Left lung (tissue), 10 donors: ENCODE data around the gene HHAT. TPM values are rescaled to one million over a fixed set of nuclear protein-coding genes. Genes with fewer than 3 reads are reported as not detected.

ENCODE experiments used
- ATAC-seq: fragments of 200-7000 bp; cut with Tn5 transposase; one replicate; pipeline ENCODE4 v1.9.1; 2020; ENCODE audit warnings: moderate library complexity
- DNase-seq, 4 donors: peaks; one replicate each; pipeline ENCODE4 v3.0.0-alpha.2; 2013 to 2020
- H3K27ac ChIP-seq, 2 donors: fragments of 200-600 bp; sonication (generic) in 1 of 2; one replicate each; pipeline versions ENCODE4 v1.5.0 to v1.8.0; 2020 to 2021
- H3K27me3 ChIP-seq, 2 donors: fragments of 200-600 bp; sonication (generic) in 1 of 2; one replicate each; pipeline versions ENCODE4 v1.5.0 to v1.8.0; 2020 to 2021
- H3K36me3 ChIP-seq, 2 donors: fragments of 200-600 bp; sonication (generic) in 1 of 2; one replicate each; pipeline versions ENCODE4 v1.5.0 to v1.8.0; 2020 to 2021
- H3K4me1 ChIP-seq, 2 donors: fragments of 200-600 bp; one replicate each; pipeline ENCODE4 v1.8.0; 2021
- H3K4me3 ChIP-seq, 2 donors: fragments of 200-600 bp; sonication (generic) in 1 of 2; one replicate each; pipeline versions ENCODE4 v1.5.0 to v1.8.0; 2020 to 2021; ENCODE audit warnings: mild to moderate bottlenecking in 1 of 2
- H3K9me3 ChIP-seq, 2 donors: fragments of 200-600 bp; sonication (generic) in 1 of 2; one replicate each; pipeline versions ENCODE4 v1.5.0 to v1.8.0; 2020 to 2021
- CTCF ChIP-seq, 2 donors: fragments of 200-600 bp; sonication (generic) in 1 of 2; IDR thresholded peaks; one replicate each; pipeline versions ENCODE4 v1.5.0 to v1.8.0; 2021; ENCODE audit warnings: antibody characterized with exemption in 2 of 2
- intact Hi-C, 2 donors: fragments of 100-400 bp; cut with DNase I; formaldehyde crosslinking; loops; one replicate each; pipeline versions ENCODE4 v1.11.2 to v1.14.2; 2022
- polyA plus RNA-seq, 6 donors: library from polyadenylated mRNA; unstranded; fragments of 120-200 nt; gene quantifications; one replicate each; pipeline ENCODE4 v1.2.1, GENCODE V29; 2013; ENCODE audit not compliant: insufficient read length in 6 of 6
- total RNA-seq, 2 donors: library from RNA; stranded (reverse); fragmentation: NEBNext Ultra II Directional; extraction: Animal tissue kit (Norgen Biotek cat#: 25700); gene quantifications; one replicate each; pipeline ENCODE4 v1.2.1, GENCODE V29; 2021
- donor health status: DM: no; HTN: yes; CAD: no.
- donor health status: DM: no; HTN: no; CAD: no.

The HHAT gene
- total and polyA plus RNA-seq, 8 donors = 3.4 to 12.3 (median 10.8) TPM

DNA sequence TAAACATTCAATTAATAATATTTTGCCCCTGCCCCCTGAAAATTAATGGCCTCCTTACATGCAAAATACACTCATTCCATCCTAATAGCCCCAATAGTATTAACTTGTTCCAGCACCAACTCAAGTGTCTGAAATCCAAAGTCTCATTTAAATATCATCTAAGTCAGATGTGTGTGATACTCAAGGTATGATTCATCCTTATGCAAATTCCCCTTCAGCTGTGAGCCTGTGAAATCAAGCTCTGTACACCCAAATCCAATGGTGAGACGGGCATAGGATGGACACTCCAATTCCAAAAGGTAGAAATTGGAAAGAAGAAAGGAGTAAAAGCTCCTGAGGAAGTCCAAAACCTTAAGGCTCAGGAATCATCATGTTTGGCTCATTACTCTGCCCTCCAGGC lies 83.5 kb downstream of the HHAT start:
- no peak overlapping the region for H3K27ac ChIP-seq
- intact Hi-C loops = no loop called here
- no peaks in the 10 kb centered on the region for H3K4me1 ChIP-seq
- no peak overlapping the region for H3K4me3 ChIP-seq
- no peak for TF ChIP-seq CTCF (IDR thresholded peaks at IDR 0.05)
- H3K27me3 ChIP-seq = no peaks in the 10 kb centered on the region
- DNase-seq (no peak), ATAC-seq (no peak)
- H3K9me3 ChIP-seq = no peaks in the 10 kb centered on the region
- H3K36me3 ChIP-seq = no peaks in the 10 kb centered on the region

- TF ChIP-seq CTCF (IDR thresholded peaks at IDR 0.05) = no peak
- intact Hi-C loops = no loop called here
- no peaks in the 10 kb centered on the region for H3K9me3 ChIP-seq
- no peak overlapping the region for H3K4me3 ChIP-seq
- no peaks in the 10 kb centered on the region for H3K27me3 ChIP-seq
- DNase-seq (no peak), ATAC-seq (no peak)
- no peaks in the 10 kb centered on the region for H3K36me3 ChIP-seq
- no peak overlapping the region for H3K27ac ChIP-seq
- H3K4me1 ChIP-seq = no peaks in the 10 kb centered on the region
Measured at GRCh38 chr1:210413951-210414350, 85.2 kb downstream of the HHAT start.

GRCh38 chr1:210415846-210416448 lies 87.2 kb downstream of the HHAT start:
- H3K9me3 ChIP-seq = no peaks in the 10 kb centered on the region
- H3K27ac ChIP-seq = no peak overlapping the region
- H3K4me1 ChIP-seq = no peaks in the 10 kb centered on the region
- no peak overlapping the region for H3K4me3 ChIP-seq
- H3K27me3 ChIP-seq = no peaks in the 10 kb centered on the region
- DNase-seq (no peak), ATAC-seq (no peak)
- no peak for TF ChIP-seq CTCF (IDR thresholded peaks at IDR 0.05)
- intact Hi-C loops = no loop called here
- H3K36me3 ChIP-seq = no peaks in the 10 kb centered on the region

- Histone ChIP-seq H3K27ac (no peak overlapping the region), H3K27me3 (no peaks in the 10 kb centered on the region), H3K36me3 (no peaks in the 10 kb centered on the region), H3K4me1 (no peaks in the 10 kb centered on the region), H3K9me3 (no peaks in the 10 kb centered on the region), H3K4me3 (no peak overlapping the region)
- no peak for TF ChIP-seq CTCF (IDR thresholded peaks at IDR 0.05)
- ATAC-seq (no peak), DNase-seq (no peak)
- intact Hi-C loops = no loop called here
Measured at GRCh38 chr1:210416681-210417080, 88.0 kb downstream of the HHAT start.

DNA sequence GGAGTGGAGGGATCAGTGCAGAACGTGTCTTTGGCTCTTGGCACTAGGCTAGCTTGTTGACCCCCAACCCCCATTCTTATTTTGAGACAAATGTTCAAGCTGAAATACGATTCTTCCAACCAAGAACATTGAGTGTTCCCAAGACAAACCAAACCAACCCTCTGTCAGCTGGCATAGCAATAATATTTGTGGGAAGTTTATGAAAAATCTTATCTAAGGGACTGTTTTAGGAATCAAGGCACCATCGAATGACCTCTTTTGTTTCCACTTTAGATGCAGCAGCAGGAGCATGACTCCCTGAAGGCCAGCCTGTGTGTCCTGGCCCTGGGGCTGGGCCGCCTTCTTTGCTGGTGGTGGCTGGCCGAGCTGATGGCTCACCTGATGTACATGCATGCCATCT lies 89.2 kb downstream of the HHAT start:
- H3K4me1 ChIP-seq = no peaks in the 10 kb centered on the region
- no peak overlapping the region for H3K27ac ChIP-seq
- DNase-seq (no peak), ATAC-seq (no peak)
- H3K27me3 ChIP-seq = no peaks in the 10 kb centered on the region
- intact Hi-C loops = no loop called here
- no peaks in the 10 kb centered on the region for H3K9me3 ChIP-seq
- H3K4me3 ChIP-seq = no peak overlapping the region
- no peak for TF ChIP-seq CTCF (IDR thresholded peaks at IDR 0.05)
- no peaks in the 10 kb centered on the region for H3K36me3 ChIP-seq
